Trophoblast cell (in vitro differentiated cells and primary cell): Measurements from ENCODE around the gene C1GALT1C1.

Experiments
- DNase-seq, 2 donors: peaks; one replicate each; pipeline ENCODE4 v3.0.0-alpha.2; 2016
- H2AFZ ChIP-seq: 2 replicates; pipeline ENCODE4 v1.6.1; 2013; ENCODE audit warnings: low read length, moderate library complexity, mild to moderate bottlenecking; ENCODE audit not compliant: insufficient read depth, poor library complexity
- H2AK5ac ChIP-seq: 2 replicates; pipeline ENCODE4 v1.6.1; 2013; ENCODE audit warnings: mild to moderate bottlenecking, low read length
- H2BK120ac ChIP-seq: 2 replicates; pipeline ENCODE4 v1.6.1; 2013; ENCODE audit warnings: low read length, mild to moderate bottlenecking, moderate library complexity; ENCODE audit not compliant: insufficient read depth, poor library complexity
- H2BK12ac ChIP-seq: 2 replicates; pipeline ENCODE4 v1.6.1; 2013; ENCODE audit warnings: mild to moderate bottlenecking, low read length, moderate library complexity
- H2BK5ac ChIP-seq: 2 replicates; pipeline ENCODE4 v1.6.1; 2013; ENCODE audit warnings: low read length, low read depth, moderate library complexity, mild to moderate bottlenecking; ENCODE audit not compliant: poor library complexity
- H3K14ac ChIP-seq: 2 replicates; pipeline ENCODE4 v1.6.1; 2013; ENCODE audit warnings: mild to moderate bottlenecking, low read length
- H3K18ac ChIP-seq: 2 replicates; pipeline ENCODE4 v1.6.1; 2013; ENCODE audit warnings: mild to moderate bottlenecking, low read length
- H3K23ac ChIP-seq: 2 replicates; pipeline ENCODE4 v1.6.1; 2013; ENCODE audit warnings: low read length
- H3K27ac ChIP-seq: 2 replicates; pipeline ENCODE4 v1.5.1; 2013; ENCODE audit warnings: low read depth, mild to moderate bottlenecking, inconsistent platforms, low read length, moderate library complexity
- H3K27me3 ChIP-seq: 2 replicates; pipeline ENCODE4 v1.6.1; 2013; ENCODE audit warnings: inconsistent platforms, mild to moderate bottlenecking, low read length, moderate library complexity; ENCODE audit not compliant: insufficient read depth
- H3K36me3 ChIP-seq, 2 experiments: 1 replicate in 1 of 2; 2 replicates in 1 of 2; pipeline ENCODE4 v1.6.1; 2013; ENCODE audit warnings: low read length in 2 of 2, mild to moderate bottlenecking in 2 of 2, moderate library complexity in 1 of 2; ENCODE audit not compliant: insufficient read depth in 2 of 2, control insufficient read depth in 1 of 2
- H3K4ac ChIP-seq: 2 replicates; pipeline ENCODE4 v1.6.1; 2013; ENCODE audit warnings: low read depth, mild to moderate bottlenecking, low read length, moderate library complexity
- H3K4me1 ChIP-seq, 2 experiments: 1 replicate in 1 of 2; 2 replicates in 1 of 2; pipeline ENCODE4 v1.6.1; 2013; ENCODE audit warnings: low read length in 2 of 2, mild to moderate bottlenecking in 2 of 2, moderate library complexity in 1 of 2; ENCODE audit not compliant: insufficient read depth in 2 of 2, control insufficient read depth in 1 of 2
- H3K4me2 ChIP-seq: 2 replicates; pipeline ENCODE4 v1.6.1; 2013; ENCODE audit warnings: inconsistent platforms, mild to moderate bottlenecking, low read length, moderate library complexity
- H3K4me3 ChIP-seq: 2 replicates; pipeline ENCODE4 v1.5.1; 2013; ENCODE audit warnings: mild to moderate bottlenecking, low read depth, low read length, inconsistent platforms
- H3K79me1 ChIP-seq: one replicate; pipeline ENCODE4 v1.6.1; 2013; ENCODE audit warnings: low read length
- H3K79me2 ChIP-seq: 2 replicates; pipeline ENCODE4 v1.6.1; 2013; ENCODE audit warnings: low read length, mild to moderate bottlenecking; ENCODE audit not compliant: control insufficient read depth, insufficient read depth, poor library complexity
- H3K9ac ChIP-seq: 2 replicates; pipeline ENCODE4 v1.6.1; 2013; ENCODE audit warnings: mild to moderate bottlenecking, low read length
- H3K9me3 ChIP-seq: 2 replicates; pipeline ENCODE4 v1.6.1; 2013; ENCODE audit warnings: low read depth, mild to moderate bottlenecking, control low read depth, inconsistent platforms, low read length; ENCODE audit not compliant: insufficient read depth
- H4K12ac ChIP-seq: 2 replicates; pipeline ENCODE4 v1.6.1; 2013; ENCODE audit warnings: low read depth, mild to moderate bottlenecking, low read length, moderate library complexity
- H4K8ac ChIP-seq: 2 replicates; pipeline ENCODE4 v1.6.1; 2013; ENCODE audit warnings: low read depth, mild to moderate bottlenecking, low read length, moderate library complexity
- H4K91ac ChIP-seq: one replicate; pipeline ENCODE4 v1.6.1; 2013; ENCODE audit warnings: low read depth, mild to moderate bottlenecking, low read length, moderate library complexity
- WGBS: extraction: QIAGEN DNeasy Blood & Tissue Kit; methylation state at CpG from one replicate; pipeline ENCODE4 v1.1.7; 2013; ENCODE audit warnings: missing lambda C conversion rate; ENCODE audit not compliant: insufficient read length, insufficient coverage; ENCODE audit errors: extremely low coverage; 5-methylcytosine and 5-hydroxymethylcytosine counted together

The C1GALT1C1 gene

DNA sequence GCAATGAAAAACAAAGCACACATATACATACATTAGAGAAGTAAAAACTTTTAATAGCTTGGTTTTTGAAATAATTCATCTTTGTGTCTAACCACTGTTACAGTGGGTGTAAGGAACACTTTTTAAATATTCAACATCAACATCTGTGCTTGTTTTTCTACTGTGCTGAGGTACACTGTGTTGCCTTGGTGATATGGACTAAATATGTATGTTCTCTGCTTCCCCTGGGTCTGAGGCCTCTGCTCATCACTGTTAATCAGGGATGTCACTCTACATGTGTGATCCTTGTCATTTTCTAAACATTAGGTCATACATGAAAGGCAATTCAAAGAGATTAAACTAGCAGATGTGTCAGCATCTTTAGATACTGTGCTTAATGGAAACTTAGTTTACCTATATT lies 15.0 kb downstream of the C1GALT1C1 start:
- no peak overlapping the region for H3K27ac ChIP-seq
- H3K9me3 ChIP-seq = no peaks in the 10 kb centered on the region
- no peak overlapping the region for H3K4me2 ChIP-seq
- no peak overlapping the region for H3K14ac ChIP-seq
- peaks cover 0 to 4% of the 10 kb centered on the region in 2 experiments for H3K36me3 ChIP-seq
- no peaks in the 10 kb centered on the region for H3K79me1 ChIP-seq
- H3K4ac ChIP-seq = no peak overlapping the region
- no peak overlapping the region for H2AK5ac ChIP-seq
- no peaks in the 10 kb centered on the region for H3K79me2 ChIP-seq
- H2BK12ac ChIP-seq = no peak overlapping the region
- H3K4me3 ChIP-seq = no peak overlapping the region
- H2BK120ac ChIP-seq = no peak overlapping the region
- H3K9ac ChIP-seq = no peak overlapping the region
- H4K91ac ChIP-seq = no peak overlapping the region
- no peaks in the 10 kb centered on the region for H3K27me3 ChIP-seq
- H3K18ac ChIP-seq = no peak overlapping the region
- H2AFZ ChIP-seq = no peak overlapping the region
- no peak overlapping the region for H4K12ac ChIP-seq
- no peak overlapping the region for H3K23ac ChIP-seq
- H4K8ac ChIP-seq = no peak overlapping the region
- no peaks in the 10 kb centered on the region for H3K4me1 ChIP-seq
- no peak for DNase-seq
- no peak overlapping the region for H2BK5ac ChIP-seq

GRCh38 chrX:120612086-120612485 lies 17.8 kb downstream of the C1GALT1C1 start:
- no peak overlapping the region for H3K14ac ChIP-seq
- no CpG with 5 or more reads among the region's 1 CpG for WGBS
- H3K18ac ChIP-seq = no peak overlapping the region
- no peaks in the 10 kb centered on the region for H3K79me2 ChIP-seq
- H4K12ac ChIP-seq = no peak overlapping the region
- no peaks in the 10 kb centered on the region for H3K9me3 ChIP-seq
- H2BK120ac ChIP-seq = no peak overlapping the region
- no peak overlapping the region for H3K23ac ChIP-seq
- H4K91ac ChIP-seq = no peak overlapping the region
- peaks cover 0 to 6% of the 10 kb centered on the region in 2 experiments for H3K36me3 ChIP-seq
- H3K79me1 ChIP-seq = no peaks in the 10 kb centered on the region
- H2BK12ac ChIP-seq = no peak overlapping the region
- H2BK5ac ChIP-seq = no peak overlapping the region
- no peak overlapping the region for H3K4me2 ChIP-seq
- H3K4me1 ChIP-seq = no peaks in the 10 kb centered on the region
- no peaks in the 10 kb centered on the region for H3K27me3 ChIP-seq
- H3K9ac ChIP-seq = no peak overlapping the region
- no peak overlapping the region for H4K8ac ChIP-seq
- H3K27ac ChIP-seq = no peak overlapping the region
- H2AK5ac ChIP-seq = no peak overlapping the region
- H3K4me3 ChIP-seq = no peak overlapping the region
- no peak overlapping the region for H2AFZ ChIP-seq
- DNase-seq = no peak
- no peak overlapping the region for H3K4ac ChIP-seq

DNA sequence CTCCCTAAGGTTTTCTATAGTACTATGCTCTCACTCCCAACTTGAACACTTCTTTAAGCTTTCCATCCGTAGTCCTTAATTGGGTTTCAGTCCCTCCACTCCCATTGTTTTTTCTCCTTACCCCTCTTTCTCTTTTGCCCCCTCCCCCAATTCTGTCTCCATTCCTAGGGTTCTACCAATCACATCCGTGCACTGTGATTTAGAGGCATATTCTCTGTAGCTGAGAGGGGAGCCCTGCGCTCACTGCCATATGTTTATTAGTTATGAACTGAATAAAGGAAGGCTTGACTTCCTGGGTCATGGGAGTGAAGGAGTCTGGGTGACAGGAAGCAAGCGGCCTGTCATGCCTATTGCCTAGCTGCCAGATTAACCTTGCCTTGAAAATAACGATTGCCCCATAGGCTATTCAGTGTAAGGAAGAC lies 25.5 kb downstream of the C1GALT1C1 start:
- H2BK12ac ChIP-seq = no peak overlapping the region
- no peak overlapping the region for H3K23ac ChIP-seq
- H3K79me1 ChIP-seq = peaks cover 3% of the 10 kb centered on the region
- H3K9me3 ChIP-seq = no peaks in the 10 kb centered on the region
- no peaks in the 10 kb centered on the region for H3K27me3 ChIP-seq
- no peak overlapping the region for H2BK5ac ChIP-seq
- peak overlapping the region; percentile 77 for H3K27ac ChIP-seq
- peak overlapping the region; percentile 4 for H2BK120ac ChIP-seq
- no peaks in the 10 kb centered on the region for H3K79me2 ChIP-seq
- DNase-seq = peak; percentile 0 to 38
- H4K12ac ChIP-seq = no peak overlapping the region
- H3K4me1 ChIP-seq = peaks cover 0 to 2% of the 10 kb centered on the region in 2 experiments
- no peak overlapping the region for H2AFZ ChIP-seq
- peak overlapping the region; percentile 87 for H3K4me3 ChIP-seq
- H3K4me2 ChIP-seq = peak overlapping the region; percentile 69
- H3K9ac ChIP-seq = peak overlapping the region; percentile 82
- H4K8ac ChIP-seq = peak overlapping the region; percentile 62
- H3K36me3 ChIP-seq = peaks cover 0 to 2% of the 10 kb centered on the region in 2 experiments
- peak overlapping the region; percentile 65 for H4K91ac ChIP-seq
- H3K18ac ChIP-seq = no peak overlapping the region
- H3K4ac ChIP-seq = peak overlapping the region; percentile 37
- no peak overlapping the region for H2AK5ac ChIP-seq
- peak overlapping the region; percentile 43 for H3K14ac ChIP-seq
- no CpG with 5 or more reads among the region's 5 CpGs for WGBS

DNA sequence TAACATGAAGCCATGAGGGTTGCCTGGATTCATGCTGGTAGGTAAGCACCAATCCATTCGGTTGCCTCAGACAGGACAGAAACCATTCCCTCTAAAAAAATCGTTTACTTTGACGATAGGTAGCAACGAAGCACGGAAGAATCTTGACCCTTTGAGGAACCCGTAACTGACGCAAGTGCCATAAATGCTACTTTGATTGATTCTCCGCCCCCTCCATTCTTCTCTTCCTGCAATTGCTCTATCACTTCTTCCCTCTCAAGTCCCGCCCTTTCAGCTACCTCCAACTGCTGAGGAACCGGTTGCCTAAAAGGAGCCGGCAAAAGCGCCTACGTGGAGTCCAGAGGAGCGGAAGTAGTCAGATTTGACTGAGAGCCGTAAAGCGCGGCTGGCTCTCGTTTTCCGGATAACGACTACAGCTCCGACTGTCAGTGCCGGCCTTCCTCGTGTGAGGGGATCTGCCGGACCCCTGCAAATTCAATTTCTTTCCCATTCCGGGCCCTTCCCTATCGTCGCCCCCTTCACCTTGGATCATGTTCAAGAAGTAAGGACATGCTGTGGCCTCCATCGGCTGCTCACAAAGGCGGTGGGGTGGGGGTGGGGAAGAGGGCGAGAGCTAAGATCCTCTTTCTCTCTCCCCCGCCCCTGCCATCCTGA lies 26.0 kb downstream of the C1GALT1C1 start, which contains the start of gene MCTS1:
Gene MCTS1 (plus strand): TSS at position 395 of the 654 bp plus-strand sequence. CDS start 136 bp downstream, at position 531.
- peak within 1 kb of the TSS; percentile 65 for H4K91ac ChIP-seq
- DNase-seq = peak; percentile 91 to 93
- H3K4ac ChIP-seq = peak within 1 kb of the TSS; percentile 37
- peak within 1 kb of the TSS; percentile 69 for H3K4me2 ChIP-seq
- no peaks in the 10 kb centered on the region for H3K36me3 ChIP-seq
- peak within 1 kb of the TSS; percentile 75 for H4K12ac ChIP-seq
- no peak within 1 kb of the TSS for H2AK5ac ChIP-seq
- peak within 1 kb of the TSS; percentile 87 for H3K4me3 ChIP-seq
- peaks cover 3% of the 10 kb centered on the region for H3K79me1 ChIP-seq
- no peak within 1 kb of the TSS for H2BK5ac ChIP-seq
- peak within 1 kb of the TSS; percentile 43 for H3K14ac ChIP-seq
- no peaks in the 10 kb centered on the region for H3K27me3 ChIP-seq
- peak within 1 kb of the TSS; percentile 95 for H4K8ac ChIP-seq
- H3K18ac ChIP-seq = no peak within 1 kb of the TSS
- peak within 1 kb of the TSS; percentile 4 for H2BK120ac ChIP-seq
- no peak within 1 kb of the TSS for H3K23ac ChIP-seq
- H3K9me3 ChIP-seq = no peaks in the 10 kb centered on the region
- H2BK12ac ChIP-seq = no peak within 1 kb of the TSS
- H3K79me2 ChIP-seq = no peaks in the 10 kb centered on the region
- peaks cover 0 to 2% of the 10 kb centered on the region in 2 experiments for H3K4me1 ChIP-seq
- H3K9ac ChIP-seq = peak within 1 kb of the TSS; percentile 82
- peak within 1 kb of the TSS; percentile 77 for H3K27ac ChIP-seq
- no peak within 1 kb of the TSS for H2AFZ ChIP-seq
- WGBS = no CpG with 5 or more reads among the region's 31 CpGs
